ENCODE data around the gene MMP11.

Gene MMP11

GRCh38 chr22:23760056-23760455, 12.6 kb upstream of the MMP11 start:
- DNase-seq = no peak

DNA sequence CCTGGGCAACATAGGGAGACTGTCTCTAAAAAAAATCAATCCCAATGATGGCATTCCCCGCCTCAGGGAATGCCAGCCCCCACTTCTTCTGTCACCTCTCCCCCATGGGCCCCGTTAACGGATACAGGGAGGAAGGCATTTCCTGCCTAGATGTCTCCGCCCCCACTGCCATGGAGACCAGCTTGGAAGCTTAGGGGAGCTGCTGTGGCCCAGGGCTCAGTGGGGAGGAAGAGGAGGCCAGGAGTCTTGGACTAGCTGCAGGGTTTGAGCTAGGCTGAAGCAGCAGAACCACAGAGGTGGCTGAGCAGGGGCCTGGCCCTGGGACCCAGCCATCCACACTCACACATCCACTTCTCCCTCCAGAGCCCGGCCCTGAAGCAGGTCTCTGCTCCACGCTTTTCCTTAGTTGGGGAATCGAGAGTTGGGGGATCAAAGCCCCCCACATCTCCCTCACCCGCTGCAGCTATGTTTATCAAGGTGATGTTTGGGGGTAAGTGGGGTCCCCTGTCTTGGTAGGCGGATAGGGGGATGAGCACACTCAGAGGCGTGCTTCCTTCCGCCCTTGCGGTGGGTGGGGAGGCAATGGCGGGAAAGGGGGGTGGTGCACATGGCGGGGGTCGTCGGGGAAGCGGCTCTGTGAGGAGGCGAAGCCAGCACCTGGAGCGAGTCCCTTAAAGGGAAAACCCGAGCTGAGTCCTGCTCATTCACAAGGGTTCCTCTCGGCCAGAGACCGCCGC, 9.6 kb upstream of the MMP11 start, which contains the start of gene C22orf15:
Gene C22orf15 (plus strand): TSS at position 149 of the 737 bp plus-strand sequence. CDS start 317 bp downstream, at position 466.
- DNase-seq = no peak

DNA sequence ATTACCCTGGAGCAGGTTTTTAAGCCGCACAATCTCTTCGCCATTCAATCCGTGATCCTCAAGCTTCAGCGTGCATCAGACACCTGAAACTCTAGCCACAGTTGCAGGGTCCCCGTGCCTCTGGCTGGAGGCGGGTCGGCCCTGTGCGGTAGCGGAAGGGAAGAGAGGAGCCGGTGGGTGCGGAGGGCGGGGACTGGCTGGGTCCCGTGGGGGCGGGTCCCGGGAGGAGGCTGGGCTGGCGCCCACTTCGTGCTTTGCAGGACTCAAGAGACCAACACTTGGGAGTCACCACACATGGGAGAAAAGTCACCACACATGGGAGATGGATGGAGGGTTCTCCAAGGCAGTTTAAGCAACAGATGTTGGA, 9.1 kb upstream of the MMP11 start:
- no peak for DNase-seq

DNA sequence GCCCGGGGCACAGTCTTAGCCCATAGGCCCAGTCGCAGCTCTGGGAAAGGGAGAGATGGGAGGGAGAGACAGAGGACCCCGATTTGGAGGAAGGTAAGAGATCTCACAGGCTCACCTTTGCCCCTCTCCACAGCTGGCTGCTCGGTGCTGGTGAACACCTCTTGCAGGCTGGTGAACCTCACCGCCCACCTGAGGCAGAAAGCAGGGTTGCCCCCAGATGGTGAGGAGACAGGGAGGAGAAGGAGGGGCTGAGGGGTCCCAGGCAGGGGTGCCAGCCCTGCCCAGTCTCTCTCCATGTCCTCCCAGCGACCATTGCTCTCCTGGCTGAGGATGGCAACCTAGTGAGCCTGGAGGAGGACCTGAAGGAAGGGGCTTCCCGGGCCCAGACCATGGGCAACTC, 8.7 kb upstream of the MMP11 start:
- DNase-seq = no peak

DNA sequence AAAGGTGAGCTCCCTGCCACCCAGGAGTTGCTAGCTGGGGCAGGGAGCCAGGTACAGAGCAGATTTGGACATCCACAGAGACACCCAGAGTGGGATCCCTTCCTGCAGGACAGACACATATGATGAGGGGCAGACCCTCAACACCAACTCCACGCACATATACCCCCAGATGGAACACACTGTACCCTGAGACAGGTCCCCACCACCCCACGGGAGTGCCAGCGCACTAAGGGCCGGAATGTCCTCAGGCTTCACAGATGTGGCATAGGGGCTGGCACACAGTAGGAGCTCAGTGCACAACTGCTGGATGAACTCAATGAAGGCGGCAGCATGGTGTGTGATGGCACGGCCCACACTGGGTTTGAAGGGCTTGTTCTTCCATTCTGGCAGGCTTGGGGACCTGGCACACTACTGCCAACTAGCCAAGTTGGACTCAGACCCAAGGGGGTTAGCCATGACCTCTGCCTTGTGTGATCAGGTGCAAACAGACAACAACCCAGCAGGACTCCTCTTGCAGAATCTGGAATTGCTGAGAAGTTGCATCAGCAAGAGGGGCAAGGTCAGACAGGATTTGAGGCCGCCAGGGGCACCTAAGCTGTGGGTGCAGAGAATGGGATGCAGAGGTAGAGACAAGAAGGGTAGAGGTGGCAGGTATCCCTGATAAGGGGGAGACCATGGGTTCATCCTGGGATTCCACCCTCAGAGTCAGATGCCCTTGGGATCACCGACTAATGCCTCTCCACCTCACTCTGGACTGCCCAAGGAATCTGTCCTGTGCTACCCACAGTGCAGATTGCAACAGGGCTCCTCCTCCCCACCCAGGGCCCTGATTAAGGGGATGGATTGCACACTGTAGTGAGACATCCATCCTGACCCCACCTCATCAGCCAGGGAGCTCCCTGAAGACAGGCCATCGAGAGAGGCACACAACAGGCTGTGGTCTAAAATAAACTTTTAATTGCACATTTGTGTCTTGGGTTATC, 7.5 kb upstream of the MMP11 start:
- no peak for DNase-seq

DNA sequence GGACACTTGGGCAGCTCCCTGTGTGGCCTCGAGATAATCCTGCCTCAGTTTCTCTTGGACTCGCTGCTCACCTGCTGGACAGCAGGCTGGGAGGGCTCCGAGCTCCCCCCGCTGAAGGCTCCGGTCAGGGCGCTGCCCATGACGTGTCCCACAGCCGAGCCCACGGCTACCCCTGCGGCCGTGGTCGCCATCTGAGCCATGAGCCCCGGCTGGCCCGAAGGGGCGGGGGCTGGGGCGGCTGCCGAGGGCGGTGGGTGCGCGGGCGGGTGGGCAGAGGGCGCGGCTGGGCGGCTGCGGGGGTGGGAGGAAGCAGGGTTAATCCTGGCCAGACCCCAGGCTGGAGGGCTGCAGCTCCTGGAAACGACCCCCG, 5.4 kb upstream of the MMP11 start:
- DNase-seq = no peak

- peak; percentile 50 for DNase-seq
Observed at GRCh38 chr22:23767673-23768548, 4.7 kb upstream of the MMP11 start, which contains the start of gene CHCHD10. Gene CHCHD10, minus strand, starts transcription at chr22:23767972. Its CDS starts 98 bp downstream, at chr22:23767874.

- no peak for DNase-seq
Observed at GRCh38 chr22:23769321-23769965, 3.2 kb upstream of the MMP11 start.

DNA sequence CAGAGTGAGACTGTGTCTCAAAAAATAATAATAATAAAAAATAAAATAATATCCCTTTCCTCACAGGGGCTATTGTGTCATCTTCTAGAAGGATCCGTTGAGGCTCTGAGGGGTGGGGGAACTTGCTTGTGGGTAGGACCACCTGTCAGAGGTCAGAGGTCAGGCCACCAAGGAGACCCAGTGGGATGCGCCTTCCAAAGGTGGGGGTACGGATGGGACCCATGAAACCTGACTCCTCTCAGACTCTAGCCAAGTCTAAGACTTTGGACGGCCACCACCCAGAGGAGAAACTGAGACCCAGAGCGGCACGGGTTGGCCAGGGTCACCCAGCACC, 367 bp upstream of the MMP11 start:
- no peak for DNase-seq

- DNase-seq = no peak
Observed at GRCh38 chr22:23773483-23774113, 949 bp downstream of the MMP11 start.

GRCh38 chr22:23774114-23774921, 1.7 kb downstream of the MMP11 start:
- no peak for DNase-seq

DNA sequence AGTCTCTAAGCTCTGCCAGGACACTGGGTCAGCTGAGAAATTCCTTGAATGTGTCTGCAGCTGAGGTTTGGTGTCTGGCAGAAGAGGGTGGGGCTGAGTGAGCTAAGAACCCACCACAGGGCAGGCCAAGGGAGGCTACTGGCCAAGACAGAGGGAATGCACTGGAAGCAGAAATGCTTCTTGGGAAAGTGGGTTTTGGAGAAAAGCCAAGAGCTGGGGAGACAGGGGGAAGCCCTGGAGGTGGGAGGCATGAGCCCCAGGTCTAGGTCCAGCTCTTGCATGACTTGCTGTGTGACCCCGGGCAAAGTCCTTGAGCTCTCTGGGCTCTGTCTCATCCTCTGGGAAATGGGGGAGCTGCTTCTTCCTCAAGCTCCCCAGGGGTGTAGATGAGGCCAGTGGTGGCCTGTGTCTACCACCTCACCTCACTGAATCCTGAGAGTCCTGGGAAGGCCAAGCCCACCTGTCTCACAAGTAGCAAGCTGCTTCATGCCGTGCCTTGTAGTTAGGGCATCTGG, 2.3 kb downstream of the MMP11 start:
- DNase-seq = no peak

- DNase-seq = no peak
Observed at GRCh38 chr22:23775779-23776375, 3.2 kb downstream of the MMP11 start.

GRCh38 chr22:23777776-23778576, 5.3 kb downstream of the MMP11 start:
- DNase-seq = no peak

- no peak for DNase-seq
Observed at GRCh38 chr22:23778577-23778900, 5.9 kb downstream of the MMP11 start.

DNA sequence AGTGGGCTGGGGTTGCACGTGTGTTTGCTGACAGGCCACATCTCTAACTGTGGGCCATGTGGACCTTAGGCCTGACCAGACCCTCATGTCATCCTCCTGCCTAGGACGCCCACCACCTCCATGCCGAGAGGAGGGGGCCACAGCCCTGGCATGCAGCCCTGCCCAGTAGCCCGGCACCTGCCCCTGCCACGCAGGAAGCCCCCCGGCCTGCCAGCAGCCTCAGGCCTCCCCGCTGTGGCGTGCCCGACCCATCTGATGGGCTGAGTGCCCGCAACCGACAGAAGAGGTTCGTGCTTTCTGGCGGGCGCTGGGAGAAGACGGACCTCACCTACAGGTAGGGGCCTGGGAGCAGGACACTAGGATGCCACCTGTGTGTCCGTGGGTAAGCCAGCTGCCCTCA, 6.4 kb downstream of the MMP11 start:
- DNase-seq = no peak

GRCh38 chr22:23779731-23780130, 7.1 kb downstream of the MMP11 start:
- no peak for DNase-seq

DNA sequence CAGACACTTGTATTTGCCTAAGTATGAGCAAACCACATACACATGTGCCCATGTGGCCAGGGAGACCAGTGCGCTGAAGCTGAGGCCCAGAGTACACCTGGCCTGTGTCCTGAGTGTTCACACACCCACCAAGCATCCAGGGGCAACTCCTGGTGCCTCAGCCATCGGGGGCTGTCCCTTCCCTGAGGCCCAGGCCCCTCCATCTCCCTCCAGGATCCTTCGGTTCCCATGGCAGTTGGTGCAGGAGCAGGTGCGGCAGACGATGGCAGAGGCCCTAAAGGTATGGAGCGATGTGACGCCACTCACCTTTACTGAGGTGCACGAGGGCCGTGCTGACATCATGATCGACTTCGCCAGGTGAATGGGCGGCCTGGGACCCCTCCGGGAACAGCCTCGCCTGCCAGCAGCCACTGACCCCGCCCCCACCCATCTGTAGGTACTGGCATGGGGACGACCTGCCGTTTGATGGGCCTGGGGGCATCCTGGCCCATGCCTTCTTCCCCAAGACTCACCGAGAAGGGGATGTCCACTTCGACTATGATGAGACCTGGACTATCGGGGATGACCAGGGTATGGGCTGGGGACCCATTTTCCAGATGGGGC, 7.6 kb downstream of the MMP11 start:
- no peak for DNase-seq

- DNase-seq = no peak
Observed at GRCh38 chr22:23781065-23781464, 8.4 kb downstream of the MMP11 start.
